HuH-7 (cell line): Measurements from ENCODE around the gene PNMA8C.
"Not testable (repeated sequence)": the region's sequence is repeated elsewhere in the genome, so short reads cannot be mapped to it uniquely, and the experiment has no call there.

Experiments used
- DNase-seq: peaks from one replicate; pipeline ENCODE4 v3.0.0; 2011; ENCODE audit warnings: low spot score

Gene PNMA8C

GRCh38 chr19:46411088-46411924 lies 17.4 kb downstream of the PNMA8C start:
- no peak for DNase-seq

GRCh38 chr19:46410205-46411087 lies 18.3 kb downstream of the PNMA8C start:
- no peak for DNase-seq

DNA sequence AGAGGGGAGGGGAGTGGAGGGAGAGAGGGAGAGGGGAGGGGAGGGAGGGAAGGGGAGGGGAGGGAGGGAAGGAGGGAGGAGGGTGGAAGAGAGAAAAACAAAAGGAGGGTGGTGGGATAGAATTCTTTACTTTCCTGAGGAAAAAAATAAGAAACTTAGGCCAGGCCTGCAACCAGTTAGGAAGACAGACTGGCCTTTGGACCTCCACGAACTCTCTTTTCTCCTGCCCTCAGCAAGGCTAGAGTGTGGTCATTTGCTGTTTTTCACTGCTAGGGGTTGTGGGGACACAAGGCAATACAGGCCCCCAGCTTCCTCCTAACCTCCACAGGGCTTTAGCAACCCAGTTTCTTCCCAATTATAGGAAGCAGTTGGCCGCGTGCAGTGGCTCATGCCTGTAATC lies 19.5 kb downstream of the PNMA8C start:
- no peak for DNase-seq

DNA sequence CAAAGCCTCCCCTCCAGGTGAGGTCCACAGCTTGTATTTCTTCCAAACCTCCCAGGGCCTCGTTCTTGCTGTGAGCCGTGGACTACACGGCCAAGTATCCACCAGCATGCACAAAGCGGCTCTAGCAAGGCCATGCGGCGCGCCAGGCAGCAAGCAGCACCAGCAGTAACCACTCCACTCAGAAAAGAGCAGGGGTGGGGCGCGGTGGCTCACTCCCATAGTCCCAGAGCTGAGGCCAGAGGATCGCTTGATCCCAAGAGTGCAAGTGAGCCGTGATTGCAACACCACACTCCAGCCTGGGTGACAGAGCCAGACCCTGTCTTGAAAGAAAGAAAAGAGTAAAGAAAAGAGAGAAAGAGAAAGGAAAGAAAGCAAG lies 20.1 kb downstream of the PNMA8C start:
- DNase-seq, result no peak

DNA sequence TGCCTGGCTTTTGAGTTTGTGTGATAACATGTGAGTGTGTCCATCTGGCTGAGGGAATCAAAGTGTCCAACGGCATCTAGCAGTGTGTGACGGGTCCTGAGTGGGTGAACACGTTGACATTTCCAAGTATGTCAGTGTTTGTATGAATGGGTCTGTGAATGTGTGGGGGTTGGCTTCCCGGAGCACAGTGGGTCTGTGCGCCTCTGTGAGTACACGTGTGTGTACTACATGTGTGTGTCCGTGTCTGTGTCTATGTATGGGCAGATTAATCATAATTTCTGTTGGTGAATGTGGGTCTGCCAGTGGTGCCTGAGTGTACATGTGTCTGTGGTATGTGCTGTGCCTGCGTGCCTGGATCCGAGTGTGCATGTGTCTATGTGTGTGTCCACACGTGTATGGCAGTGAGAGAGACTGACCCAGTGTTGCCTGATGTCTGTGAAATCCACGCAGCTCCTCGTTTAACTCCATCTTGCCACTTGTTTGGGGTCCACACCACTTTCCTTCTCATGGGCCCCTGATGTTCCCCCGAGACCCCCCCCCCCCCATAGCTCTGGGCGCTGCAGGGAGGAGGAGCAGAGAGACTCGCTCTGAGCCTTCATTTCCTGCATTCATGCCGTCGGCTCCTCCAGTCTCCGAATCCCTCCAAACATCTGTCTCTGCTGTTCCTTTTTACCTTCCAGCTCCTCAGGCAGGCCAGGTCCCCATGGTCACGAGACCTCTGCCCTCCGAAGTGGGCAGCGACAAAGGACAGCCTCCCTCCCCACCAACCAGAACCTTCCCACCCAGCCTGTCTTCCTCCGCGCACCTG lies 20.7 kb downstream of the PNMA8C start:
- no peak for DNase-seq

- DNase-seq, result no peak
Observed at GRCh38 chr19:46406976-46407375, 21.8 kb downstream of the PNMA8C start.

DNA sequence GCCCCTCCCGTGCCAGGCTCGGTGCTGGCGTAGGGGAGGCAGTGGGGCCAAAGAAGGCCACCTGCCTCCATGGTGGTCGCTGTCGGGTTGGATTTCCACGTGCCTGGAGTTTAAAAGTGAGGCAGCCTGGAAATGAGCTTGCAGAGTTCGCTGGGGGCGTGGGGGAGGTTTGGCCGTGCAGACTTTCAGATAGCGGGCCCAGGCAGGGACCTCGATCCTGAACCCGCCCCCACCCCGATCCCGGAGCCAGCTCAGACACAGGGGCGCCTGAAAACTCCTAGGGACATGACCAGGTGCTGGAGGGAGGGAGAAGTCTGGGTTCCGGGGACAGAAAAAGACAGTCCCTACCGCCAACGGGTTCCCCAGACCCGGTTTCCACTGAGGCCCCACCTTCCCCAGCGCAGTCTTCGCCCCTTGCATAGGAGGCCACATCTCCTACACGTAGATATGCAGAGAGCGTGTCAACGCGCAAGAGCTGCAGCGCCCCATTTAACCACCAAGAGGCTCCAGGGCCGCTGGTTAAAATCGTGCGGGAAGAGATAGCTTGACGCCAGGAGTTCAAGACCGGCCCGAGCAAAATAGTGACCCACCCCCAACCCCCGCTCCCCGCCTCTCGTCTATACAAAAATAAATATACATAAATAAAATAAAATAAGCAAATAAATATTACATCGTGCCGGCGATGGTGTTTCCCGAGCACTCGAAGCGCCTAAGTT lies 23.8 kb downstream of the PNMA8C start:
- peak; percentile 42 for DNase-seq

- DNase-seq, result peak; percentile 52
Observed at GRCh38 chr19:46404055-46404752, 24.5 kb downstream of the PNMA8C start.

- no peak for DNase-seq
Observed at GRCh38 chr19:46402725-46403124, 26.0 kb downstream of the PNMA8C start.

GRCh38 chr19:46397801-46398479 lies 30.8 kb downstream of the PNMA8C start:
- DNase-seq, result not testable (repeated sequence)

DNA sequence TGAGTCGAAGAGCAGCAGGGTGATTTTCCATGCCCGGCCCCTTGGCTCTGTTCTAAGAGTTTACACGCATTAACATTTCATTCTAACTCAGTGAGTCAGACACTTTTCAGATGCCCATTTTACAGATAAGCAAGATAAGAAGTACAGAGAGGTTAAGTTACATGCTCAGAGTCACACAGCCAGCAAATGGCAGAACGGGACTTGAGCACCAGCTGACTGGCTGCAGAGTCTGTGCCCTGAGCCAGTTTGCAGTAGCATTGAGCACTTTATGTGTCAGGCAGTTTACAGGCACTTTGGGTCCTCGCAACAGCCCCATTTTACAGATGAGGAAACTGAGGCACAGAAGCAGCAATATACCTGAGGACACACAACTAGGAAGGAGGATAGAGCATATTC lies 34.3 kb downstream of the PNMA8C start:
- no peak for DNase-seq

- DNase-seq, result no peak
Observed at GRCh38 chr19:46393456-46394401, 35.0 kb downstream of the PNMA8C start.

GRCh38 chr19:46392837-46393236 lies 35.9 kb downstream of the PNMA8C start:
- no peak for DNase-seq

GRCh38 chr19:46392252-46392801 lies 36.4 kb downstream of the PNMA8C start:
- DNase-seq, result no peak

GRCh38 chr19:46391296-46392251 lies 37.2 kb downstream of the PNMA8C start:
- DNase-seq, result no peak

- no peak for DNase-seq
Observed at GRCh38 chr19:46390866-46391265, 37.9 kb downstream of the PNMA8C start.

DNA sequence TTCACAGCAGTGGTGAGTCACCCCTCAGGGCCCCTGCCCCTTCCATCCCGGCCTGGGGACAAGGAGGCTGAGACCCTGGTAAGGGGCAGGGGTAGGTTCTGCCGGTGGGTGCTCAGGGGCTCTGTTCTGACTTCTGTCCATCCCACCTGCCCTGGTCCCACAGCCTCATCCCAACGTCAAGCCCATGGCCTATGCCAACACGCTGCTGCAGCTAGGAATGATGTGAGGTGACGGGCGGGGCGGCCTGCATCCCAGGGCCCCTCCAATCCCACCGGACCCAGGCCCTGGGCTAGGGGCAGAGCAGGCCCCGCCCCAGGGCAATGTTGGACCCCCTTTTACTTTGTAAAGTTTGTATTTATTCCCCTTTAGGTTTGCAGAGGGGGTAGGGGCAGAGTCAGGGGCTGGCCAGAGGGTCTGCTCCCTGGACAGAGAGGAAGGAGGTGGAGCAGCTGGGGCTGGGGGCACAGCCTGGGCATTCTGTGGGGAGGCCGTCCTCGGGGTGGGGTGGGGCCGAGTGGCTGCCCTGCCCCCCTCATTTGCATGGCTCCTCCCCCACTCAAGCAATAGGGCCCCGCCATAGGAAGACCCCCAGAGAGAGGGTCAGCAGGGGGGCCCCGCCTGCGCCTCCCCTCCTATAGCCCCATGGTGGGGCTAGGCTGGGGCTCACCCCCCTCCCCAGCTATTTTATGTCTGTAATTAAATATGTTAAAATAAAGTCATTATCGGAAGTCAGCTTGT lies 38.4 kb downstream of the PNMA8C start:
- no peak for DNase-seq
